Measurements from ENCODE around the gene TNK1. TPM values are rescaled to one million over a fixed set of nuclear protein-coding genes. Genes with fewer than 3 reads are reported as not detected.
A peak's percentile ranks its signal among the peaks of the same experiment; 100 is the strongest.

The TNK1 gene
- total RNA-seq, 1 experiment from 2014 or later: 6.4 TPM

DNA sequence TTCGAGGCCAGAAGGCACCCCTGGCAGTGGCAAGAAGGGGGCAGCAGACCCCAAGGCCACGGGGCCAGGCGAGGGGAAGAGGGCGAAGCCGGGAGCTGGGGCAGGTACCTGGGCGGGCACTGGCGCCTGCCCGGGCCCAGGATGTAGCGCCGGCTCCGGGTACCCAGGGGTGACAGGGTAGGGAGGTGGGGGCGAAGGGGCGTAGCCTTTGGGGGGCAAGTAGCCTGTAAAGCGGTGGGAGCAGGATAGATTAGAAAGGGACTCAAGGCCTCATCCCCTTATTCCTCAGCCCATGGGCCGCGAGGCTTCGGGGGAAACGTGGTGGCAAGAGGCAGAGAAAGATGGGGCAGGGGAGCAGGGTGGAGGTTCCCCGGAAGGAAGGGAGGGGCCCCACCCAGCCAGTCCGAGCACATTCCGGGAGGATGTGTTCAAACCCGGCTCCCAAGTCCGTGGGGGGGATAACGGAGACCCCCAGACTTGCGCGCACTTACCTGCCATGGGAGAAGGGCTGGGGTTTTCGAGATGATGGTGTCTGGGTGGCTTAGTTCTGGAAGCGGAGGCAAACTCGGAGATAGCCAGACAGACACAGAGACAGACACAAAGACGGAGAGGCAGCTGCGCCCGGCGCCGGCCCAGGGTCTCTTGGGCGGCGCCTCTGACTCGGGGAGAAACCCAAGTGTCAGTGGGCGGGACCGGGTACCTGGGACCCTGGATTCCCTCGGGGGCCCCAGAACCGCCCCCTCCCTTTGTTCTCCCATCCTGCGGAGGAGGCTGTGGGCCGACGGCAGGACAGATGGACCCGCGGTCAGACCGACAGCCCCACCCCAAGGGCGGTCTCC is 12.9 kb downstream of the TNK1 start:
- CTCF ChIA-PET: interaction anchor here (0.6 to 1.3 kb wide), 4 partner anchors 33 to 295 kb away, joined by 3 to 4 read pairs (median 4); no protein-coding TSS in a partner anchor
- Mint-ChIP-seq H3K9me3 (ENCODE audit: unreplicated experiment) (no peaks in the 10 kb centered on the region), H3K36me3 (ENCODE audit: insufficient read depth, unreplicated experiment) (peaks cover 30% of the 10 kb centered on the region), H3K27me3 (ENCODE audit: insufficient read depth, unreplicated experiment) (no peaks in the 10 kb centered on the region), H3K27ac (ENCODE audit: low read depth, unreplicated experiment) (no peak overlapping the region), H3K4me1 (ENCODE audit: insufficient read depth, unreplicated experiment) (peaks cover 6% of the 10 kb centered on the region), H3K4me3 (ENCODE audit: unreplicated experiment) (peak overlapping the region; percentile 81)
- TSS peak; percentile 17 for BruUV-seq (replicated peaks)
- TF ChIP-seq, protein P1, sequence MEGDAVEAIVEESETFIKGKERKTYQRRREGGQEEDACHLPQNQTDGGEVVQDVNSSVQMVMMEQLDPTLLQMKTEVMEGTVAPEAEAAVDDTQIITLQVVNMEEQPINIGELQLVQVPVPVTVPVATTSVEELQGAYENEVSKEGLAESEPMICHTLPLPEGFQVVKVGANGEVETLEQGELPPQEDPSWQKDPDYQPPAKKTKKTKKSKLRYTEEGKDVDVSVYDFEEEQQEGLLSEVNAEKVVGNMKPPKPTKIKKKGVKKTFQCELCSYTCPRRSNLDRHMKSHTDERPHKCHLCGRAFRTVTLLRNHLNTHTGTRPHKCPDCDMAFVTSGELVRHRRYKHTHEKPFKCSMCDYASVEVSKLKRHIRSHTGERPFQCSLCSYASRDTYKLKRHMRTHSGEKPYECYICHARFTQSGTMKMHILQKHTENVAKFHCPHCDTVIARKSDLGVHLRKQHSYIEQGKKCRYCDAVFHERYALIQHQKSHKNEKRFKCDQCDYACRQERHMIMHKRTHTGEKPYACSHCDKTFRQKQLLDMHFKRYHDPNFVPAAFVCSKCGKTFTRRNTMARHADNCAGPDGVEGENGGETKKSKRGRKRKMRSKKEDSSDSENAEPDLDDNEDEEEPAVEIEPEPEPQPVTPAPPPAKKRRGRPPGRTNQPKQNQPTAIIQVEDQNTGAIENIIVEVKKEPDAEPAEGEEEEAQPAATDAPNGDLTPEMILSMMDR (IDR thresholded peaks at IDR 0.05; ENCODE audit: unreplicated experiment): no peak
- POLR2A ChIA-PET: interaction anchor here (0.7 to 2.4 kb wide), 9 partner anchors 8 to 682 kb away, joined by 3 to 17 read pairs (median 4); partner anchors contain the start of genes TMEM102, TMEM256 and TMEM95
- DNase-seq (ENCODE audit: unreplicated experiment): peak; percentile 33
- intact Hi-C loops (cut with micrococcal nuclease): loop anchor here (2.0 kb wide), 1 partner anchor 41 kb away; the partner anchor contains the start of gene TMEM102

DNA sequence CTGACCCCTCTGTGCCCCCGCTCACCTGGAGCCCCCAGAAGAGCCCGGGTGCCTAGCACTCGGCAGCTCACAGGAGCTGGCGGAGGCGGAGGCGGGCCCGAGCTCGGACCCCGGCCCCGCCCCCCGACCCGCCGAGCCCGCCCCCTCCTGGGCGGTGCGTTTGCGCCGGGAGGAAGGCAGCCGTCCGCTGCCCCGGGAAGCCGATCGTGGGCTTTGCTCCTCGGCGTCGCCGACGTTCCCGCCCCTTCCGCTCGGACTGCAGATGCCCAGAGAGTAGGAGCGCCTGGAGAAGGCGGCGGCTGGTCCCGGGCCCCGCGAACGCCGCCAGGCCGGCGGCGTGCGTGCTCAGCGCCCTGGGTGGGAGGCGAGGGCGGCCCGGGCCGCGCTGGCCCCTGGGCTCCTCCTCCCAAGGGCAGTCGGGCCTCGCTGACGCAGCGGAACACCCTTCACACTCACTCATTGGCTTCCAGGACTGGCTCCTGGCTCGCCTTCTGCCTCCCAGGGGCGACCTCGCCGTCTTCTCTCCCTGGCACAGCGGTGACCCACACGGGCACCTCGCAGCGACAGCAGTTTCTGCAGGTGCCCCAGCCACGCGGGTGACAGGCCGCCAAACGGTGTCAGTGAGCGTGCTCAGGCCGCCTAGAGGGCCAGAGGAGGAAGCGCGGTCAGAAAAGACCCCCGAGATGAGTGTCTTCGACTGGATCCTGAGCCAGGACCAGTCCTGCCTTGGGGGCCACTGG is 13.7 kb downstream of the TNK1 start, which contains the start of gene PLSCR3:
PLSCR3 (minus strand) TSS at position 74 of the 740 bp plus-strand sequence. CDS start 415 bp downstream, outside the sequence.
- POLR2A ChIA-PET: interaction anchor here (0.6 to 2.4 kb wide), 8 partner anchors 9 to 89 kb away, joined by 3 to 17 read pairs (median 4); partner anchors contain the start of genes TMEM102, TMEM256 and TMEM95
- CTCF ChIA-PET: interaction anchor here (1.0 to 1.6 kb wide), 4 partner anchors 10 to 42 kb away, joined by 3 to 4 read pairs (median 4); partner anchors contain the start of gene TMEM256
- Mint-ChIP-seq H3K4me1 (ENCODE audit: insufficient read depth, unreplicated experiment) (peaks cover 6% of the 10 kb centered on the region), H3K9me3 (ENCODE audit: unreplicated experiment) (no peaks in the 10 kb centered on the region), H3K27ac (ENCODE audit: low read depth, unreplicated experiment) (peak within 1 kb of the TSS; percentile 68), H3K27me3 (ENCODE audit: insufficient read depth, unreplicated experiment) (no peaks in the 10 kb centered on the region), H3K36me3 (ENCODE audit: insufficient read depth, unreplicated experiment) (peaks cover 22% of the 10 kb centered on the region), H3K4me3 (ENCODE audit: unreplicated experiment) (peak within 1 kb of the TSS; percentile 81)
- BruUV-seq (replicated peaks): no TSS peak
- intact Hi-C loops (cut with micrococcal nuclease): loop anchor here (2.0 kb wide), 1 partner anchor 40 kb away; the partner anchor contains the start of gene TMEM102
- peak; percentile 83 for DNase-seq (ENCODE audit: unreplicated experiment)
- TF ChIP-seq, protein P1 (IDR thresholded peaks at IDR 0.05; ENCODE audit: unreplicated experiment): peak; percentile 29

DNA sequence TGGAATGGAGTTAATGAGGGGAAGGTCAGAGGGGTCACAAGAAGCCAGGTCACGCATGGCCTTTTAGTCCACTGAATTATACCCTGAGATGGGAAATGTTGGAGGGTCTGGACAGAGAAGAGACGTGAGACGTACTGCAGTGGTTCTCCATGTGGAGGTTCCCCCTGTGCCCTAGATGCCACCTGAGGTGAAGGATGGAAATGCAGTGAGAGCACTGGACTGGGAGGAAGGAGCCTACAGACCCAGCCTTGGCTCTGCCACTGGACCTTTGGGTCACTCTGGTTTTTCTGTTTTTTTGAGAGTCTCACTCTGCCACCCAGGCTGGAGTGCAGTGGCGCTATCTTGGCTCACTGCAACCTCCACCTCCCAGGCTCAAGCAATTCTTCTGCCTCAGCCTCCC is 15.3 kb downstream of the TNK1 start:
- peaks cover 6% of the 10 kb centered on the region for H3K4me1 Mint-ChIP-seq (ENCODE audit: insufficient read depth, unreplicated experiment)
- CTCF ChIA-PET: interaction anchor here (1.6 kb wide), 1 partner anchor 8 kb away, joined by 3 read pairs; the partner anchor contains the start of gene TMEM256
- no peaks in the 10 kb centered on the region for H3K9me3 Mint-ChIP-seq (ENCODE audit: unreplicated experiment)
- POLR2A ChIA-PET: interaction anchor here (1.0 kb wide), 1 partner anchor 40 kb away, joined by 3 read pairs; no protein-coding TSS in a partner anchor
- no peak overlapping the region for H3K4me3 Mint-ChIP-seq (ENCODE audit: unreplicated experiment)
- H3K27me3 Mint-ChIP-seq (ENCODE audit: insufficient read depth, unreplicated experiment): no peaks in the 10 kb centered on the region
- peaks cover 7% of the 10 kb centered on the region for H3K36me3 Mint-ChIP-seq (ENCODE audit: insufficient read depth, unreplicated experiment)
- TF ChIP-seq, protein P1 (IDR thresholded peaks at IDR 0.05; ENCODE audit: unreplicated experiment): no peak
- DNase-seq (ENCODE audit: unreplicated experiment): no peak
- intact Hi-C loops (cut with micrococcal nuclease): no loop called here
- H3K27ac Mint-ChIP-seq (ENCODE audit: low read depth, unreplicated experiment): peak overlapping the region; percentile 21
- no TSS peak for BruUV-seq (replicated peaks)
